GM18526 (cell line): ENCODE measurements around the gene ABLIM1.

Source experiments
- POLR2A ChIP-seq: IDR thresholded peaks from 3 replicates; pipeline ENCODE4 v1.6.1; 2011; ENCODE audit not compliant: insufficient read length; ENCODE audit errors: extremely low read depth

The ABLIM1 gene

GRCh38 chr10:114662646-114663217 is 4.7 kb upstream of the ABLIM1 start:
- TF ChIP-seq POLR2A: no peak

GRCh38 chr10:114661212-114661880 is 3.3 kb upstream of the ABLIM1 start:
- no peak for TF ChIP-seq POLR2A

- TF ChIP-seq POLR2A: no peak
These were observed 2.4 kb downstream of the ABLIM1 start for GRCh38 chr10:114655671-114656070.

GRCh38 chr10:114654822-114655575 is 3.1 kb downstream of the ABLIM1 start:
- no peak for TF ChIP-seq POLR2A

- no peak for TF ChIP-seq POLR2A
These were observed 4.1 kb downstream of the ABLIM1 start for GRCh38 chr10:114653926-114654325.

- TF ChIP-seq POLR2A: no peak
These were observed 5.4 kb downstream of the ABLIM1 start for GRCh38 chr10:114652402-114653368.

- no peak for TF ChIP-seq POLR2A
These were observed 7.2 kb downstream of the ABLIM1 start for GRCh38 chr10:114650831-114651230.

GRCh38 chr10:114650266-114650665 is 7.8 kb downstream of the ABLIM1 start:
- TF ChIP-seq POLR2A: no peak

GRCh38 chr10:114649217-114649903 is 8.7 kb downstream of the ABLIM1 start:
- no peak for TF ChIP-seq POLR2A

GRCh38 chr10:114648368-114648767 is 9.7 kb downstream of the ABLIM1 start:
- TF ChIP-seq POLR2A: no peak

GRCh38 chr10:114647545-114648138 is 10.4 kb downstream of the ABLIM1 start:
- no peak for TF ChIP-seq POLR2A

- no peak for TF ChIP-seq POLR2A
These were observed 11.6 kb downstream of the ABLIM1 start for GRCh38 chr10:114646426-114646825.

- TF ChIP-seq POLR2A: no peak
These were observed 12.4 kb downstream of the ABLIM1 start for GRCh38 chr10:114645706-114646105.

GRCh38 chr10:114643158-114643557 is 14.9 kb downstream of the ABLIM1 start:
- no peak for TF ChIP-seq POLR2A

GRCh38 chr10:114642729-114643128 is 15.3 kb downstream of the ABLIM1 start:
- TF ChIP-seq POLR2A: no peak
